Measurements from ENCODE around the gene RRP36.

Gene RRP36

GRCh38 chr6:43038727-43039126, 17.3 kb downstream of the RRP36 start:
- TF ChIP-seq POLR2AphosphoS5 (IDR thresholded peaks at IDR 0.05; ENCODE audit: low read depth, low read length) (no peak), TAF1 (IDR thresholded peaks at IDR 0.05; ENCODE audit: borderline replicate concordance, insufficient read depth, low read length) (no peak), SIN3A (IDR thresholded peaks at IDR 0.05; ENCODE audit: borderline replicate concordance, insufficient read depth, low read length) (no peak), FOXP2 (optimal IDR thresholded peaks at IDR 0.05; ENCODE audit: borderline replicate concordance, extremely low read depth, extremely low read length, insufficient read depth) (no peak)
- TF ChIP-seq, protein P1, sequence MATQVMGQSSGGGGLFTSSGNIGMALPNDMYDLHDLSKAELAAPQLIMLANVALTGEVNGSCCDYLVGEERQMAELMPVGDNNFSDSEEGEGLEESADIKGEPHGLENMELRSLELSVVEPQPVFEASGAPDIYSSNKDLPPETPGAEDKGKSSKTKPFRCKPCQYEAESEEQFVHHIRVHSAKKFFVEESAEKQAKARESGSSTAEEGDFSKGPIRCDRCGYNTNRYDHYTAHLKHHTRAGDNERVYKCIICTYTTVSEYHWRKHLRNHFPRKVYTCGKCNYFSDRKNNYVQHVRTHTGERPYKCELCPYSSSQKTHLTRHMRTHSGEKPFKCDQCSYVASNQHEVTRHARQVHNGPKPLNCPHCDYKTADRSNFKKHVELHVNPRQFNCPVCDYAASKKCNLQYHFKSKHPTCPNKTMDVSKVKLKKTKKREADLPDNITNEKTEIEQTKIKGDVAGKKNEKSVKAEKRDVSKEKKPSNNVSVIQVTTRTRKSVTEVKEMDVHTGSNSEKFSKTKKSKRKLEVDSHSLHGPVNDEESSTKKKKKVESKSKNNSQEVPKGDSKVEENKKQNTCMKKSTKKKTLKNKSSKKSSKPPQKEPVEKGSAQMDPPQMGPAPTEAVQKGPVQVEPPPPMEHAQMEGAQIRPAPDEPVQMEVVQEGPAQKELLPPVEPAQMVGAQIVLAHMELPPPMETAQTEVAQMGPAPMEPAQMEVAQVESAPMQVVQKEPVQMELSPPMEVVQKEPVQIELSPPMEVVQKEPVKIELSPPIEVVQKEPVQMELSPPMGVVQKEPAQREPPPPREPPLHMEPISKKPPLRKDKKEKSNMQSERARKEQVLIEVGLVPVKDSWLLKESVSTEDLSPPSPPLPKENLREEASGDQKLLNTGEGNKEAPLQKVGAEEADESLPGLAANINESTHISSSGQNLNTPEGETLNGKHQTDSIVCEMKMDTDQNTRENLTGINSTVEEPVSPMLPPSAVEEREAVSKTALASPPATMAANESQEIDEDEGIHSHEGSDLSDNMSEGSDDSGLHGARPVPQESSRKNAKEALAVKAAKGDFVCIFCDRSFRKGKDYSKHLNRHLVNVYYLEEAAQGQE (IDR thresholded peaks at IDR 0.05; ENCODE audit: insufficient read depth in 1 of 2, low read depth in 2 of 2, low read length in 2 of 2): no peak

DNA sequence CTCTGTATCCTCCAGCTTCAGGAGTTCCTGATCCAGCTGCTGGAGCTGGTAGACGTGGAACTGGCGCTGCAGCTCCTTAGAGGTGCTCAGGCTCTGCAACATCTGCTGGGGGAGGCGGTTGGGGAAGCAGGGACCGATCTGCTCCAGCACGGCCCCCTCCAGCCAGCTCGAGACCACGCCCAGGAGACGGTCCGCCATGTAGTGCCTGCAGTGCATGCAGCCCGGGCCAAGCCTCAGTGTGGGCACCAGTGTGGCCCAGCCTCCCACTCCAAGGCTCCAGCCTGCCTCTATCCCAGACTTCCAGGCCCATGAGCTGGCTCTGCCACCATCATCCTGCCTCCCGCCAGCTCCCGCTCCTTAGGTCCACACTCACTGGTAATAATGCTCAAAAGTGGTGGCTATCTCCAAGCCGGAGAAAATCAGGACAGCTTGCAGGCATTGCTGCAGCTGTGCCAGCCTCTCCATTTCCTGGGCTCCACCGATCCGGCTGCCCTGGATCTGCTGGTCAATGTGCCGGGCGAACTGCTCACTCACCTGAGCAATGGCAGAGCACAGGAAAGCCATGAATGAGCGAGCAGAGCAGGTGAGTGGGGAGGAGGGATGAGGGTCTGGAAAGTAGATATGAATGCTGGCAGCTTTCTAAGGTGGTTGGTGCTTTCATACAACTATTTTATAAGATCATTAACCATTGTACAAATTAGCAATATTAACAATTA, 19.3 kb downstream of the RRP36 start:
- TF ChIP-seq SIN3A (IDR thresholded peaks at IDR 0.05; ENCODE audit: borderline replicate concordance, insufficient read depth, low read length) (no peak), TAF1 (IDR thresholded peaks at IDR 0.05; ENCODE audit: borderline replicate concordance, insufficient read depth, low read length) (no peak), POLR2AphosphoS5 (IDR thresholded peaks at IDR 0.05; ENCODE audit: low read depth, low read length) (no peak), FOXP2 (optimal IDR thresholded peaks at IDR 0.05; ENCODE audit: borderline replicate concordance, extremely low read depth, extremely low read length, insufficient read depth) (no peak)
- TF ChIP-seq, protein P1 (IDR thresholded peaks at IDR 0.05; ENCODE audit: insufficient read depth in 1 of 2, low read depth in 2 of 2, low read length in 2 of 2): no peak

DNA sequence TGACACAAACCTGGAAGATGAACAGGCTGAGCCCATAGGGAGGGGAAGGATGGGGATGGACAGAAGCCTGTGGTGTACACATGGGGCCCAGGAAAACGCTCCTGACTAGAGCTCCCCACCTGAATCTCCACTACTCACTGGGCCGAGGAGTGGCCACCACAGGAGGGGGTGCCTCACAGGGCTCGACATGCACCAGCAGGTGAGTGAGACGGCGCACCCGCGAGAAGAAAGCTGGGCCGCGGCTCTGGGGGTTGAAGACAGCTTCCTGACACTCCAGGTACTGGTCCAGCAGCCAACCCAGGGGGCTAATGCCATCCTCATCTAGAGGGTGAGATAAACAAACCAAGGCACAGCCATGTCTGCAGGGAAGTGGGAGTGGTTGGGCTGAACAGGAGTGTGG, 21.9 kb downstream of the RRP36 start:
- TF ChIP-seq FOXP2 (optimal IDR thresholded peaks at IDR 0.05; ENCODE audit: borderline replicate concordance, extremely low read depth, extremely low read length, insufficient read depth) (no peak), SIN3A (IDR thresholded peaks at IDR 0.05; ENCODE audit: borderline replicate concordance, insufficient read depth, low read length) (no peak), POLR2AphosphoS5 (IDR thresholded peaks at IDR 0.05; ENCODE audit: low read depth, low read length) (no peak), TAF1 (IDR thresholded peaks at IDR 0.05; ENCODE audit: borderline replicate concordance, insufficient read depth, low read length) (no peak)
- TF ChIP-seq, protein P1 (IDR thresholded peaks at IDR 0.05; ENCODE audit: insufficient read depth in 1 of 2, low read depth in 2 of 2, low read length in 2 of 2): no peak

DNA sequence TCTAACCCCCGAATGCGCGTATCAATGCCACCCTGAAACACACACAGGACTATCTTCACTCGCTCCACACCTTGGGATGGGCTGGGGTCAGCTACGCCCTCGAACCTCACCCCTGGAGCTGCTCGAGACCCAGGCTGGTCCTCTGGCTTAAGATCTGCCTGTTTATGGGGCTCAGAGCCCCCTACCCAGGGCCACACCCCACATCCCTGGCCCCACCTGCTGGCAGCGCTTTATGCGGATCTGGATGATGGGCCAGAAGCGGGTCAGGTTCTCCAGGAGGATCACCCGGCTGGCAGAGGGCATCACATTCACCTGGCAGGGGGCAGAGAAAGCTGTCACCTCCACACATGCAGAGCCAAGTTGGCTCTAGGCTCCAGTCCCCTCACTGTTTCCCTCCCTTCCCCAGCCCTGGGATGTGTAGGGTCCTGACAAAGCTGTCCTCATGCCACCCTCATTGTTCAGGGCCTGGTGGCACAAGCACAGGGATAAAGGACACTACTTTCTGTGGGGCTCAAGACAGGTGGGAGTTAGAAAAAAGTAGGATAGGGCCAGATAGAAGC, 24.0 kb downstream of the RRP36 start:
- no peak for TF ChIP-seq TAF1 (IDR thresholded peaks at IDR 0.05; ENCODE audit: borderline replicate concordance, insufficient read depth, low read length)
- TF ChIP-seq POLR2AphosphoS5 (IDR thresholded peaks at IDR 0.05; ENCODE audit: low read depth, low read length): no peak
- no peak for TF ChIP-seq SIN3A (IDR thresholded peaks at IDR 0.05; ENCODE audit: borderline replicate concordance, insufficient read depth, low read length)
- TF ChIP-seq FOXP2 (optimal IDR thresholded peaks at IDR 0.05; ENCODE audit: borderline replicate concordance, extremely low read depth, extremely low read length, insufficient read depth): no peak
- TF ChIP-seq, protein P1 (IDR thresholded peaks at IDR 0.05; ENCODE audit: insufficient read depth in 1 of 2, low read depth in 2 of 2, low read length in 2 of 2): no peak

Data from PFSK-1 (cell line).